KMS-11 (cell line): Measurements from ENCODE around the gene KLRK1.
"Not testable (repeated sequence)": the region's sequence is repeated elsewhere in the genome, so short reads cannot be mapped to it uniquely, and the experiment has no call there.

ENCODE experiments used
- H2AFZ ChIP-seq: fragments of 200-600 bp; sonication (generic); 2 replicates; pipeline ENCODE4 v1.6.1; 2016; ENCODE audit warnings: antibody characterized with exemption, mixed run types, low read depth
- H3K27ac ChIP-seq: fragments of 200-600 bp; sonication (generic); 2 replicates; pipeline ENCODE4 v1.6.1; 2016; ENCODE audit warnings: mild to moderate bottlenecking, mixed run types
- H3K27me3 ChIP-seq: fragments of 200-600 bp; sonication (generic); 2 replicates; pipeline ENCODE4 v1.6.1; 2017; ENCODE audit warnings: mild to moderate bottlenecking, low read depth, mixed run types, moderate library complexity; ENCODE audit not compliant: insufficient read depth
- H3K36me3 ChIP-seq: fragments of 200-600 bp; sonication (generic); 2 replicates; pipeline ENCODE4 v1.6.1; 2017; ENCODE audit warnings: mild to moderate bottlenecking, mixed run types; ENCODE audit not compliant: insufficient read depth
- H3K4me1 ChIP-seq: fragments of 200-600 bp; sonication (generic); 2 replicates; pipeline ENCODE4 v1.6.1; 2016; ENCODE audit warnings: mild to moderate bottlenecking, low read depth, mixed run types; ENCODE audit not compliant: poor library complexity, severe bottlenecking
- H3K4me2 ChIP-seq: fragments of 200-600 bp; sonication (generic); 2 replicates; pipeline ENCODE4 v1.7.0; 2016; ENCODE audit warnings: mild to moderate bottlenecking, mixed run types
- H3K4me3 ChIP-seq: fragments of 200-600 bp; sonication (generic); IDR thresholded peaks from 2 replicates; pipeline ENCODE4 v1.6.1; 2017; ENCODE audit warnings: low read depth, low read length, mixed read lengths; ENCODE audit not compliant: insufficient read depth
- H3K79me2 ChIP-seq: fragments of 200-600 bp; sonication (generic); 2 replicates; pipeline ENCODE4 v1.6.1; 2016; ENCODE audit warnings: low read depth, mixed run types; ENCODE audit not compliant: insufficient read depth
- H3K9ac ChIP-seq: fragments of 200-600 bp; sonication (generic); 2 replicates; pipeline ENCODE4 v1.6.1; 2016; ENCODE audit warnings: mild to moderate bottlenecking, mixed run types
- H4K20me1 ChIP-seq: fragments of 200-600 bp; sonication (generic); 2 replicates; pipeline ENCODE4 v1.6.1; 2016; ENCODE audit warnings: mild to moderate bottlenecking, mixed run types; ENCODE audit not compliant: insufficient read depth
- CTCF ChIP-seq: fragments of 200-600 bp; sonication (generic); conservative IDR thresholded peaks from 2 replicates; pipeline ENCODE4 v1.6.1; 2017; ENCODE audit warnings: low read depth, mild to moderate bottlenecking, antibody characterized with exemption, low read length, moderate library complexity, mixed read lengths

Gene KLRK1

GRCh38 chr12:10369557-10370415 lies 20.1 kb downstream of the KLRK1 start:
- no peaks in the 10 kb centered on the region for H4K20me1 ChIP-seq
- no peak overlapping the region for H3K27ac ChIP-seq
- H3K79me2 ChIP-seq: no peaks in the 10 kb centered on the region
- H3K27me3 ChIP-seq: peaks cover 6% of the 10 kb centered on the region
- no peak overlapping the region for H2AFZ ChIP-seq
- no peaks in the 10 kb centered on the region for H3K36me3 ChIP-seq
- TF ChIP-seq CTCF: no peak
- H3K4me2 ChIP-seq: no peak overlapping the region
- peaks cover 28% of the 10 kb centered on the region for H3K4me1 ChIP-seq
- H3K4me3 ChIP-seq: no peak overlapping the region
- H3K9ac ChIP-seq: no peak overlapping the region

GRCh38 chr12:10368206-10369171 lies 21.4 kb downstream of the KLRK1 start:
- TF ChIP-seq CTCF: no peak
- Histone ChIP-seq H4K20me1 (no peaks in the 10 kb centered on the region), H3K4me1 (peaks cover 26% of the 10 kb centered on the region), H3K79me2 (no peaks in the 10 kb centered on the region), H3K36me3 (no peaks in the 10 kb centered on the region), H2AFZ (no peak overlapping the region), H3K9ac (no peak overlapping the region), H3K27ac (no peak overlapping the region), H3K4me2 (no peak overlapping the region), H3K4me3 (no peak overlapping the region), H3K27me3 (peaks cover 10% of the 10 kb centered on the region)

GRCh38 chr12:10367714-10368113 lies 22.1 kb downstream of the KLRK1 start:
- H3K79me2 ChIP-seq, H3K27ac ChIP-seq, H4K20me1 ChIP-seq, H3K9ac ChIP-seq, H3K4me2 ChIP-seq, H3K27me3 ChIP-seq, H3K4me3 ChIP-seq, H2AFZ ChIP-seq, H3K36me3 ChIP-seq: not testable (repeated sequence)
- H3K4me1 ChIP-seq: peaks cover 19% of the 10 kb centered on the region

GRCh38 chr12:10366875-10367274 lies 23.0 kb downstream of the KLRK1 start:
- H3K27me3 ChIP-seq: peaks cover 13% of the 10 kb centered on the region
- H3K4me3 ChIP-seq: no peak overlapping the region
- TF ChIP-seq CTCF: no peak
- no peak overlapping the region for H3K27ac ChIP-seq
- peaks cover 11% of the 10 kb centered on the region for H3K4me1 ChIP-seq
- no peak overlapping the region for H3K4me2 ChIP-seq
- no peak overlapping the region for H3K9ac ChIP-seq
- H4K20me1 ChIP-seq: no peaks in the 10 kb centered on the region
- no peak overlapping the region for H2AFZ ChIP-seq
- no peaks in the 10 kb centered on the region for H3K36me3 ChIP-seq
- no peaks in the 10 kb centered on the region for H3K79me2 ChIP-seq
